ENCODE data around the gene POLR1E.

POLR1E gene

DNA sequence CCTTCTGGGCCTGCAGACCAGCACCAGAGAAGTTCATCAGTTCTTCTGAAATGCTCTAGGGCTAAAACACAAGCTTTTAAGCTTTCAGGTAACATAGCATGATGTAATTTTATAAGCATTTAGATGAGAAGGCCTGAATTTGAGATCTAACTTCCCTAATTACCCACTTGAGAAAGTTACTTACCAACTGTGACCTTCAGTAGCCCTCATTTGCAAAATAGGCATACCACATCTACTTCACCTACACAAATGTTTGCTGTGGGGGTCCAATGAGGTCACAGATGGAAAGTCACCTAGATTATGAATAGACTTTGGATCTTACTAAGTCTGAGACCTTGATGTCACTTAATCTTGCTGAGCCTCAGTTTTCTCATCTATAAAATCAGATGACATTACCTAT lies 53.9 kb downstream of the POLR1E start:
- DNase-seq (ENCODE audit: low read depth in 2 of 2), result no peak

DNA sequence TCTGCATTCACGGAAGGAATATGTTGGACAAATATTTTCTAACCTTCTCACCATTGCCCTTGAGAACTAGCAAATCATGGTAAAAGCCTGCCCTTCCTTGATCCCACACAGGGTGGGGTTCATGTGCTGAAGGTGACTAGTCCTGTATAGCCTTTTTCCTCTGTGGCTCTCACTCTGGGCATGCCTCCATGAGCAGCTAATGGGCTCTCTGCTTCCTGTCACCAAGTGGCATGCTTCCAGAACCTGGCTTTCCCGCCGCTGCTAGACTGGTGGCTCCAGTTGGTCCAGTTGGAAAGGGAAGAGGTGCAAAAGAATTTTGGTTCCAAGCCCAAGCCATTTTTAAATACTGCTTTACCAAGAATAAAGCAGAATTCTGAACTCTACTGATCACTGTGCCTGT lies 54.9 kb downstream of the POLR1E start:
- DNase-seq (ENCODE audit: low read depth in 2 of 2), result no peak

DNA sequence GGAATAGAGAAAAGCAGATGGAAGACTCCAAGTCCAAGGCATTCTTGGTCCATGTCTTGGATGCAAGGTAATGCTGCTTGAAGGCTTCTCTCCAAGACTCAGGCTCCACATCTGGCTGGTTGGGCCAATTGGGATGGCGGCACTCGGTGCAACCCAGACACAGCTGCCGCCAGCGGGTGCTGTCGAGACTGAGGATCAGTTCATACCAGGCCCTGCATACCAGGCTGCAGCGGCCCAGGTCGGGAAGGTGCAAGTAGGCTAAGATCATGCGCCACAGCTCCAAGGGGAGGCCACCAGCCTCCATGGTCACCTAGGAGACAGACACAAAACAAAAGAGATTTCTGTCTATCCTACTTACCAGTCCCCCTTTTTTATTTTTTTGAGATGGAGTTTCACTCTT lies 55.7 kb downstream of the POLR1E start:
- no peak for DNase-seq (ENCODE audit: low read depth in 2 of 2)

DNA sequence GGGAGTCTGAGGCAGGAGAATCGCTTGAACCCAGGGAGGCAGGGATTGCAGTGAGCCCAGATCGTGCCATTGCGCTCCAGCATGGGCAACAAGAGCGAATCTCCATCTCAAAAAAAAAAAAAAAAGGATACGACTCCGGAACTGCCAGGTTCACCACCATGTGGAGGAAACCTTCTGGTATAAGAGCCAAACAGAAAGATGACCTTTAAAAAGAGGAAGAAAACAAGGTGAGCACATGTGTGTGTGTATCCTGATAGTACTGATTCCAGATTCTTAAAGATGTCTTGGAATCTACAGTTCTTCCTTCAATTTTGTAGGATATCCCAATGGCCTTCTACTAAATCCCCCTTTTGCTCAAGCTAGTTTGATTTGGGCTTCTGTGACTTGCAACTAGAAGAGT lies 56.7 kb downstream of the POLR1E start:
- DNase-seq (ENCODE audit: low read depth in 2 of 2), result no peak

DNA sequence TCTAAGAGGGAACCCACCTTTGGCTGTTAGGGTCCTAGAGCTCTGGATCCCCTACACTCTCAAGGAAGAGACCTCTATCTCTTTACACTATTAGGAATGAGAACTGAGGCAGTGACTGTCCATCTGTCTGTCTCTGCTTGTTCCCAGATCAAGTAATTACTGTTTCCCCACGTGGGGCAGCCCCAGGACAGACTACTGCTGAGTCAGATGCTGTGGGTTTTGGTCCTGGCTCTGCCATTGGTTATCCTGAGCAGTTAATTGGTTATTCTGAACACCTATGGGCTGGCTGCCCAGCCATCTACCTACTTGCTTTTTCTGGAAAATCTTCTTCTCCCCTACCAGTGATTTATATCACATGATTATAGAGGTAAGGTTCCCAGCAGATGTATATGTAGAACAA lies 57.1 kb downstream of the POLR1E start:
- no peak for DNase-seq (ENCODE audit: low read depth in 2 of 2)

DNA sequence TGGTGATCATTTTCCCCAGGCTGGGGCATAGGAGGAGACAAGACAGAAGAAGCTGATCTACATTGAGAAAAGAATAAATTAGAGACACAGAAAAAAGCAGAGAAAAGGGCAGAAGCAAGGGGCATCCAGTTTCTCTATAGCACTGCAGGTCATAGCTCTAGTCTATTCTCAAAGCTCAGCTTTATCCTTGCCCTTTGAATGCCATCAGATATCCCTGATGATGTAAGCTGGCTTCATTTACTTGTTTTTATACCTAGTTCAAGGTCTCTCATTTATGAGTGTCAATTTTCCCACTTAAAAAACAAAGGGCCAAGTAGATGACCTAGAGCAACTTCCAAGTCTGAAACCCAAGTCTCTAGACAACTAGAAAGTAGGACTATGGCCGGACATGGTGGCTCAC lies 57.7 kb downstream of the POLR1E start:
- no peak for DNase-seq (ENCODE audit: low read depth in 2 of 2)

DNA sequence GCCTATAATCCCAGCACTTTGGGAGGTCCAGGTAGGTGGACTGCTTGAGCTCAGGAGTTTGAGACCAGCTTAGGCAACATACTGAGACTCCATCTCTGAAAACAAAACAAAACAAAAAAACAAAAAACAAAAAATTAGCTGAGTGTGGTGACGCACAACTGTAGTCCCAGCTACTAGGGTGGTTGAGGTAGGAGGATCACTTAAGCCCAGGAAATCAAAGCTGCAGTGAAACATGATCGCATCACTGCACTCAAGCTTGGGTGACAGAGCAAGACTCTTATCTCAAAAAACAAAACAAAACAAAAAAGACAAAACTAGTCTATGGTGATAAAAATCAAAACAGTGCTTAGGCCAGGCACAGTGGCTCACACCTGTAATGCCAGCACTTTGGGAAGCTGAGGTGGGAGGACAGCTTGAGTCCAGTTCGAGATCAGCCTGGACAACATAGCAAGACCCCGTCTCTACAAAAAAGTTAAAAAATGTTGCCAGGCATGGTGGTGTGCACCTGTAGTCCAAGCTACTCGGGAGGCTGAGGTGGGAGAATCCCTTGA lies 61.7 kb downstream of the POLR1E start:
- no peak for DNase-seq (ENCODE audit: low read depth in 2 of 2)

DNA sequence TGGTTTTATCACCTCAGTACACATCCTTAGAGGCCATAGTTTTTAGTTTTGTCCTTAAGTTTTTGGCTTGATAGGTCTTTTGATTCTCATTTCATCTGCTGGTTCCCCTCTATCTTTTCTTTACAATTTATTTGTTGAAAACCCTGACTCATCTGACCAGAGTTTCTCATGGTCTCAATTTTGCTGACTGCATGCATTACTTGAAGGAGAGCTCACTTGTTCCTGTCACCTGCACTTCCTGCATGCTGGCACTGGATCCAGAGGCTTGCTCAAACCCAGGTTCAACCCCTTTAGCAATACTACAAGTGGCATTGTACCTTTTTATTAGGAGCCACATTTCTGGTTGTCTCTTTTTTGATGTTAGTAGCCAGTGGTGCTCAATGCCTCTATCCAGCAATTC lies 63.8 kb downstream of the POLR1E start:
- no peak for DNase-seq (ENCODE audit: low read depth in 2 of 2)

DNA sequence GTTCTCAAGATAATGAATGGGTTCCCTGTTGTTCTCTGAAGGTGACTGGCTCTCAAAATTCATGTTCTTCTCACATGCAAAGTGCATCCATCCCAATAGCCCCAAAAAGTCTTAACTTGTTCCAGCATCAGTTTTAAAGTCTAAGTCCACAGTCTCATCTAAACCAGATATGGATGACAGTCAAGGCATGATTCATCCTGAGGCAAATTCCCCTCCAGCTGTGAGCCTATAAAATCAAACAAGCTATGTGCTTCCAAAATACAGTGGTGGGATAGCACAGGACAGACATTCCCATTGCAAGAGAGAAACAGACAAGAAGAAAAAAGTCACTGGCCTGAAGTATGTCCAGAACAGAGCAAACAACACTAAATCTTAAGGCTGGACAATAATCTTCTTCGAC lies 65.0 kb downstream of the POLR1E start:
- DNase-seq (ENCODE audit: low read depth in 2 of 2), result no peak

DNA sequence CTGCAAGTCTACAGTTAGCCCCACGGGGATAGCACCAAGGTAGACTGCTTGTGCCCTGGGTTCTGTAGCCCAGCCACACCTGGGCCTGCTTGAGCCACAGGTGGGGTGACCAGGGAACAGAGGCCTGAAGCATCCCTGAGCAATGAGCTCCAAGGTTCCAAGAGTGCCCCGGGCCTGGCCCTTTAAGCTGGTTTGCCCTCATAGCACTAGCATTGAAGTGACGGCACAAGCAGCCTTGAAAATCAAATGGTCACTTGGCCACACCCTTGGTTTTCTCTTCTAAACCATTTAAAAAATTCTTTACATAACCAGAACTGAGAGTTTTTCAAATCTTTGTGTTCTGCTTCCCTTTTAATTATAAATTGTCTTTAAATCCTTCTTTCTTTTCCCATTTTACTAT lies 65.7 kb downstream of the POLR1E start:
- DNase-seq (ENCODE audit: low read depth in 2 of 2), result no peak

DNA sequence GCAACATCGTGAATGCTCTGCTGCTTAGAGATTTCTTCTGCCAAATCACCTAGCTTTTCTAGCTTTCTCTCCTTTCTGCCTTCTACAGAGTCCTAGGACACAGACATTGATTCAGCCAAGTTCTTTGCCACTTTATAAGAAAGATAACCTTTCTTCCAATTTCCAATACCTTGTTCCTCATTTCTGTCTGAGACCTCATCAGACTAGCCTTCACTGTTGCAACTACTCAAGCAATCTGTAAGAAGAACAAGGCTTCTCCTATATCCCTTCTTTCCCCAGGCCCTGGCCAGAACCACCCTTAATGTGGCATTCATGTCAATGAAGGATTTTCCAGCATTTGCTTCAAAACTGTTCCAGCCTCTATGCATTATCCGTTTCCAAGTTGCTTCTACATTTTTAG lies 66.1 kb downstream of the POLR1E start:
- DNase-seq (ENCODE audit: low read depth in 2 of 2), result no peak
